GM18861 (cell line): ENCODE results near the gene SNX18.
"Not testable (repeated sequence)": the region's sequence is repeated elsewhere in the genome, so short reads cannot be mapped to it uniquely, and the experiment has no call there.

Source experiments
- ATAC-seq: cut with Tn5 transposase; IDR thresholded peaks from one replicate; pipeline ENCODE4 v1.9.1; 2021; ENCODE audit not compliant: unreplicated experiment

SNX18 gene

DNA sequence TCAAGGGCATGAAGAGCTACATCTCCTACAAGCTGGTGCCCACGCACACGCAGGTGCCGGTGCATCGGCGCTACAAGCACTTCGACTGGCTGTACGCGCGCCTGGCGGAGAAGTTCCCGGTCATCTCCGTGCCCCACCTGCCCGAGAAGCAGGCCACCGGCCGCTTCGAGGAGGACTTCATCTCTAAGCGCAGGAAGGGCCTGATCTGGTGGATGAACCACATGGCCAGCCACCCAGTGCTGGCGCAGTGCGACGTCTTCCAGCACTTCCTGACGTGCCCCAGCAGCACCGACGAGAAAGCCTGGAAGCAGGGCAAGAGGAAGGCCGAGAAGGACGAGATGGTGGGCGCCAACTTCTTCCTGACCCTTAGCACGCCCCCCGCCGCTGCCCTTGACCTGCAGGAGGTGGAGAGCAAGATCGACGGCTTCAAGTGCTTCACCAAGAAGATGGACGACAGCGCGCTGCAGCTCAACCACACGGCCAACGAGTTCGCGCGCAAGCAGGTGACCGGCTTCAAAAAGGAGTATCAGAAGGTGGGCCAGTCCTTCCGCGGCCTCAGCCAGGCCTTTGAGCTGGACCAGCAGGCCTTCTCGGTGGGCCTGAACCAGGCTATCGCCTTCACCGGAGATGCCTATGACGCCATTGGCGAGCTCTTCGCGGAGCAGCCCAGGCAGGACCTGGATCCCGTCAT lies 1.4 kb downstream of the SNX18 start:
- no peak for ATAC-seq

DNA sequence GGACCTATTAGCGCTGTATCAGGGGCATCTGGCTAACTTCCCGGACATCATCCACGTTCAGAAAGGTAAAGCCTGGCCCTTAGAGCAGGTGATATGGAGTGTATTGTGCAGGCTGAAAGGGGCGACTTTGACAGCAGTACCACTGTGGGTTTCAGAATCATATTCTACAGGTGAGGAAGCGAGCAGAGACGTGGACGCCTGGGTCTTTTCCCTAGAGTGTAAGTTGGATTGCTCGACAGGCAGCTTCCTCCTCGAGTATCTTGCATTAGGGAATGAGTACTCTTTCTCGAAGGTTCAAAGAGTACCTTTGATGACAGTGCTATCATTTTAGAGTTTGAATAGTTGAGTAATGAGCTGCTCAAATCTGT lies 1.9 kb downstream of the SNX18 start:
- ATAC-seq = no peak

DNA sequence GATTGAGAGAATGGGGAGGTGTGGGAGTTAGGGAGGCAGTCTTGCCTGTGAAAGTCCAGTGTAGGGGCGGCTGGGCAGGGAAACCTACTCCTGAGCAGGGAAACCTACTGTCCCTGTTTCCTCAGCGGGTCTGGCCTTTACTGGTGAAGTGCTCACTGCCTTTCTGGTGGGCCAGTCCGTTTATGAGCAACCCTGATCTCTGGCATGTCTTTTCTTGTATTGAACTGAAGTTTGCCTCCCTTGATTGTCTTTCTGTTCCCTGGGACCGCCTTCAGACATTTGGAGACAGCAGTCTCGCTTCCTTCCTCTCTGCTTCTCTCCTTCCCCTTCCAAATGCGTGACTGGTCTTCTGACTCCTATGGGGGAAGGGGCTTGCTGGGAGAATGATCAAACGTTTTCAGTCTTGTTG lies 2.9 kb downstream of the SNX18 start:
- no peak for ATAC-seq

- no peak for ATAC-seq
These were observed 3.4 kb downstream of the SNX18 start for GRCh38 chr5:54520940-54521339.

GRCh38 chr5:54521856-54522479 lies 4.4 kb downstream of the SNX18 start:
- no peak for ATAC-seq

GRCh38 chr5:54523534-54523933 lies 6.0 kb downstream of the SNX18 start:
- ATAC-seq = no peak

DNA sequence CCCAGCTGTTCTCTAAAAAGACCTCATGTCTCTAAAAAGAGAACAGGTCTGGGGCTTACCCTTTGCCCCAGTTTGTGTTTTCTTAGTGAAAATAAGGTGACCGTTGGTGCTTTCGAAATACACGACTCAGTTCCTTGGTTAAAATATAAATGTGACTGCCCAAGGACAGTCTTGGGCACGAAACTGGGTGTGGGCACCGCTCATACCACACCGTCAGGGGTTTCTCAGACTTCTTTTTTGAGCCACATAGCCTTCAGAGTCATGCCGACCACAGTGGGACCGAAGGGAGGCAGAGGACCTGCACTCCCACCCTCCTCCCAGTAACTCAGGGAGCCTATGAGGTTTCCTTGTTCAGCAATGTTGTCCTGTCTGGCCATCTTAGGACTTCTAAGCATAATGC lies 6.5 kb downstream of the SNX18 start:
- ATAC-seq = no peak

- no peak for ATAC-seq
These were observed 7.1 kb downstream of the SNX18 start for GRCh38 chr5:54524704-54525103.

DNA sequence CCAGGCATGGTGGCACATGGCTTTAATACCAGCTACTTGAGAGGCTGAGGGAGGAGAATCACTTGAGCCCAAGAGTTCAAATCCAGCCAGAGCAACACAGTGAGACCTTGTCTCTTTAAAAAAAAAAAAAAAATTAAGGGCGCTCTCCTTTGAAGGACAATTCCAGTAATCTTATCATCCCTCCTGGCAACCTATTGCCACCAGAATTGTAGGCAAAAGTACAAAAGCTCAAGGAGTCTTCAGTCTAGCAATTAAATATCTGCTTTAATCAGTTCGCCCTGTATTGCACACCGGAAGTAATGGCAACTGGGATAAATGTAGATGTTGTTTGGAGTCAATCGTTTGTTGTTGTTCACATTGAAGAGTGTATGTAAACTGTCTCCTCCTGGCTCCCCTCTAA lies 7.7 kb downstream of the SNX18 start:
- no peak for ATAC-seq

DNA sequence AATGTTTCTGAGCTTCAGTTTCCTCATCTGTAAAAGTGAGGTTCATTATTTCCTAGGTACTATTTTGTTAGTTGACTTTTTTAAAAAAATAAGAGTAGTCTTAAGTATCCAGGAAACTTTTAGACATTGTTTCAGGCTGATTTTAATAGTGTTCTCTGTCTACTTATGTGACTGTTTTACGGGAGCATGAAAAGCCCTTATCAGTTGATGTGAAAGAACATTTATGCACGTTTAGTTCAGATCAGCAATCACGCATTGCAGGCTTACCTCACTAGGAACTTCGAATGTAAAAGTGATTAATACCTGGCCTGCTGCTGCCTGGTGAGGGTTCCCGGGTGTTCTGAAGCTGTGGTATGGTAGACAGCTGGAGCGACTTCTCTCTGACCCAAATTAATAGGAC lies 8.1 kb downstream of the SNX18 start:
- ATAC-seq = no peak

- ATAC-seq = no peak
These were observed 9.2 kb downstream of the SNX18 start for GRCh38 chr5:54526604-54527288.

DNA sequence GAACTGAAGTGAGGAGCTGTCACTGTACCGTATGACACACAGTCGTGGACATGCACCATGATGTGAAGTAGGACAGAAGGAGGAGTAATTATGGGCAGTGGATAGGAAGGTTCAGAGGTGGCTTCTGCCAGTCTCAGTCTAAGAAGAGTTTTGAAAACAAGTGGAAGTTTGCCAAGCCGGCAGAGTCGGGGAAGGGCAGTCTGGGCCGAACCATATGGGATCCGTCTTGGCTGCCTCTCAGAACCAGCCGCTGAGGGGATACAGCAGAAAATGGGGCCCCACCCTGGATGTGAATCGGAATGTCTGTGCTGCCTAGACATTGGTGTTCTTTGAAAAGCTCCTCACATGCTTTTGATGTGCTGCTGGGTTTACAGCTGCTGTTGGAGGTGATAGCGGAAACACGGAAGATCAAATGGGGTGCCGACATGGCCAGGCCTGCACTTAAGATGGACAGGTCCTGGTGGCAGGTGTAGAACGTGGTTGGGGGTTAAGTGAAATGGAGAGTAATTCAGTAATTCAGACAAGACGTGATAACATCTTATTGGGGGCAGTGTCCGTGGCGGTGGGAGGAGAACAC lies 11.2 kb downstream of the SNX18 start:
- no peak for ATAC-seq

GRCh38 chr5:54529565-54529964 lies 12.0 kb downstream of the SNX18 start:
- no peak for ATAC-seq

DNA sequence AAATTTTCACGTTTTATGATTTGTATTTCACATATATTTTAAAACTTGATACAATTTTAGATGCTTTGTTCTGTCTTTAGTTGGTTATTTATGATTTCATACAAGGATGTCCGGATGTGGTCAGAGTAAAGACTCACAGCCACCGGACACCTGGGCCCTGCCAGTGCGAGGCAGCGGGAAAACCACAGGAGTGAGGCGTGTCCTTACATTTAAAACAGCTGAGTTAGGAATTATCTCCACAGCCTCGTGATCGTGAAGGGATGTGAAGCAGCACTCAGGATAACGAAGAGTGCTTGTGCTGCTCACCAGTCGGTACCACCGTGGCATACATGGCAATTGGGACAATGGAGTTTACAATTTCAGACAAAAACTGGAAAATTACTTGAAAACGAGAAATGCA lies 14.0 kb downstream of the SNX18 start:
- no peak for ATAC-seq

GRCh38 chr5:54533541-54534190 lies 16.1 kb downstream of the SNX18 start:
- no peak for ATAC-seq

DNA sequence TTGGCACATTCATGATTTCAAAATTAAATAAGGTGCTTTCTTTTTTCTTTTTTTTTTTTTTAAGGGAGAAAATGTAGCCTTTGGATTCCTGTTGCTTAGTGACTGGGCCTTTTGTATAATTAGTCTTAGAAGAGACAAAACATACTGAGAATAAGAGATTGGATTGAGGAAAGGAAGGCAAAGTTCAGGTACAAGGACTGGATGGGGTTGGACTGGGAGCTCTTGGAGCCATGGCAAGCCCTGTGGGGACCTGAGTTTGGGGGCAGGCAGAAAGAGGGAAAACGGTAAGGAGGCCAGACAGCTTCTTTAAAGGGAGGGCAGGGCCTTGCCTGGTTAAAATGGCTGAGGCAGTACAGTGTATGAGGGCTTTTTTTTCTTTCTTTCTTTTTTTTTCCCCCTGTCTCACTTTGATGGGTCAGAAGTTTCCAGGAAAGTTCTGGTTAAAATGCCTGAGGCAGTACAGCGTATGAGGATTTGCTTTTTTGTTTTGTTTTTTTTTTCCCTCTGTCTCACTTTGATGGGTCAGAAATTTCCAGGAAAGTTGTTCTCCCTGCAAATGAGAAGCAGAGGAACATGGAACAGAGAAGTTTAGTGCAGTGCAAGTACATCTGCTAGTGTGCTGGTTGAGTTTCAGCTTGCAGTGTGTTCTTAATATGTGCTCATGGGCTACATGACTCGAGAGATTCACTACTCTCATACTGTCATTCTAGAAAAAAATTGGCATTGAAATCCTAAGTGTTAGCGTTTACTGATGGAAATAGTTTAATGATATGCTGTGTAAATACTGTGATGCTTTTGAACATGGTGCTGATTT lies 16.8 kb downstream of the SNX18 start:
- ATAC-seq = no peak

GRCh38 chr5:54535149-54535844 lies 17.7 kb downstream of the SNX18 start:
- ATAC-seq = no peak

DNA sequence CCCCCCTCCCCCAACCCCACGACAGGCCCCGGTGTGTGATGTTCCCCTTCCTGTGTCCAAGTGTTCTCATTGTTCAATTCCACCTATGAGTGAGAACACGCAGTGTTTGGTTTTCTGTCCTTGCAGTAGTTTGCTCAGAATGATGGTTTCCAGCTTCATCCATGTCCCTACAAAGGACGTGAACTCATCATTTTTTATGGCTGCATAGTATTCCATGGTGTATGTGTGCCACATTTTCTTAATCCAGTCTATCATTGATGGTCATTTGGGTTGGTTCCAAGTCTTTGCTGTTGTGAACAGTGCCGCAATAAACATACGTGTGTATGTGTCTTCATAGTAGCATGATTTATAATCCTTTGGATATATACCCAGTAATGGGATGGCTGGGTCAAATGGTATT lies 18.8 kb downstream of the SNX18 start:
- ATAC-seq = not testable (repeated sequence)

- not testable (repeated sequence) for ATAC-seq
These were observed 19.3 kb downstream of the SNX18 start for GRCh38 chr5:54536861-54537260.

DNA sequence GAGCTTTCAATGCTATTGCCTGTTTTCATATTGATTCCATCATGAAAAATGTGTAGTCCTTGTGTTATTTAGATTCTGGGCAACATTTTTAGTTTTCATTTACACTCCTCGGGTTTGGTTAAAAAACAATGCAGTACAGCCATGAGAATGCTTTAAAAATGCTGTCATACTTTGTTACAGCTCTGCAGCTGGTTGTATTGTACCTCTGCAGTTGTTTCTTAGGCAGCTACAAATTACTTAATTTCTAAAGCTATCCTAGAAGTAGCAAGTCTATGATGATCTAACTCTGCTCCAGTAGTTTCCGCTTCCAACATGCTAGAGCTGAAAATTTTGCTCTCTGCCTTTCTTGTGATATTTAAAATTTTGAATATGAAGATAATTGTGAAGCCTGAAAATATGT lies 20.2 kb downstream of the SNX18 start:
- no peak for ATAC-seq
